Thoracic aorta (tissue), 2 donors: ENCODE data around the gene ZSWIM2. TPM values are rescaled to one million over a fixed set of nuclear protein-coding genes. Genes with fewer than 3 reads are reported as not detected.
"Not testable (repeated sequence)": the region's sequence is repeated elsewhere in the genome, so short reads cannot be mapped to it uniquely, and the experiment has no call there.

ENCODE experiments used
- ATAC-seq: fragments of 150-250 bp; one replicate; pipeline ENCODE4 v1.8.0; 2017; ENCODE audit warnings: low read depth; ENCODE audit not compliant: insufficient number of reproducible peaks, low FRiP score
- DNase-seq: peaks from one replicate; pipeline ENCODE4 v3.0.0-alpha.2; 2020; ENCODE audit warnings: low spot score
- H3K27ac ChIP-seq, 2 donors: fragments of 200-600 bp; sonication (generic); 1 replicate in 1 of 2; 2 replicates in 1 of 2; pipeline ENCODE4 v1.5.1; 2016; ENCODE audit warnings: mild to moderate bottlenecking in 2 of 2, moderate library complexity in 2 of 2
- H3K27me3 ChIP-seq: fragments of 200-600 bp; sonication (generic); replicated peaks from 2 replicates; pipeline ENCODE4 v1.6.0; 2016; ENCODE audit warnings: mild to moderate bottlenecking; ENCODE audit not compliant: insufficient read depth
- H3K36me3 ChIP-seq: fragments of 200-600 bp; sonication (generic); one replicate; pipeline ENCODE4 v1.5.1; 2016
- H3K4me1 ChIP-seq, 2 donors: fragments of 200-600 bp; sonication (generic); 1 replicate in 1 of 2; 2 replicates in 1 of 2; pipeline versions ENCODE4 v1.5.1 to v1.6.0; 2016; ENCODE audit warnings: low read depth in 2 of 2, mild to moderate bottlenecking in 1 of 2; ENCODE audit not compliant: control insufficient read depth in 1 of 2
- H3K4me3 ChIP-seq: fragments of 200-600 bp; sonication (generic); 2 replicates; pipeline ENCODE4 v1.5.1; 2016; ENCODE audit warnings: mild to moderate bottlenecking
- H3K9me3 ChIP-seq: fragments of 200-600 bp; sonication (generic); 2 replicates; pipeline ENCODE4 v1.5.1; 2016
- total RNA-seq, 2 donors: library from RNA; depleted of rRNA; stranded (reverse); fragments of >200 nt; gene quantifications; one replicate each; pipeline versions ENCODE4 v1.1.0 to v1.2.3, GENCODE V29; 2016
- TF ChIP-seq, protein P1 (sequence below): fragments of 200-600 bp; sonication (generic); IDR thresholded peaks from one replicate; pipeline ENCODE4 v1.5.1; 2019; ENCODE audit warnings: antibody characterized with exemption

The ZSWIM2 gene, protein sequence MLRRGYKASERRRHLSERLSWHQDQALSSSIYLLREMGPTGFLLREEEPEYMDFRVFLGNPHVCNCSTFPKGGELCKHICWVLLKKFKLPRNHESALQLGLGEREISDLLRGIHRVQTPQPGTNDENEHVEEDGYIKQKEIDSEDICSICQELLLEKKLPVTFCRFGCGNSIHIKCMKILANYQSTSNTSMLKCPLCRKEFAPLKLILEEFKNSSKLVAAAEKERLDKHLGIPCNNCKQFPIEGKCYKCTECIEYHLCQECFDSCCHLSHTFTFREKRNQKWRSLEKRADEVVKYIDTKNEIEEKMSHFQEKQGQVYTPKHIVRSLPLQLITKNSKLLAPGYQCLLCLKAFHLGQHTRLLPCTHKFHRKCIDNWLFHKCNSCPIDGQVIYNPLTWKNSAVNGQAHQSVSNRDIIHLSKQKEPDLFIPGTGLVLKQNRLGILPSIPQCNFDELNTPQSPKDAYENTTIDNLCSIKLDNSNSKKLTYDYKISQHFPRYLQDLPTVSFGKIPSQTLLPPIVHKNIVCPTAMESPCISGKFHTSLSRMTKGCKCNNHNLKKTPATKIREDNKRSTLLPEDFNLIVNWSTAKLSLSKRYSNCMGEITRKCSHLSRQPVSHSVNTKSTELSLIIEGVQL
- total RNA-seq, result not detected

DNA sequence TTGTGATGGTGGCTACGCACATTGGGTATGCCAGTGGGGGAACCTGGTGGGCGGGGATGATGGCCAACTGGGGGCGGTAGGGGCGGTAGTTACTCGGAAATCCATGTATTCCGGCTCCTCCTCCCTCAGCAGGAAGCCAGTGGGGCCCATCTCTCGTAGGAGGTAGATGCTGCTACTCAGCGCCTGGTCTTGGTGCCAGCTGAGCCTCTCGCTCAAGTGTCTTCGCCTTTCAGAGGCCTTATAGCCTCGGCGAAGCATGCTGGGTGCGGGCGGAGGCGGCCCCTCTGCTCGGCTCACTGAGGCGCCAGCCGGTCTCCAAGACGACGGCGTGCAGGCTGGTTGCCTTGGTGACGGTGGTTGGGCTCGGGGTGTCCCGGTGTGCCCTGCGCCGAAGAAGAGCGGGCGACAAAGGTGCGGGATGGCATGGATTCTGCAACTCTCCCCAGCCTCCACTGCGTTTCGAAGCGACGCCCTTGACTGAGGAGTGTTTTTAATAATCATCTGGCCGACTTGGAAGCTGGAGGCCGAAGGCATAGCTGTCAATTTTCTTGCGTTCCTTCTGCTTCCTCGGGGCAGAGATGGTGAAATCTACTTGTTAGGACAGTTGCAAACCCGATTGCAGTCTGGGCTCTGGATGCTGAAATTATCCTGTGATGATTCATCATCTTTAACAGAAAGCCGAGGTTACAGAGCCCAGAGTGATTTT lies at the start of gene ZSWIM2:
Gene ZSWIM2 (minus strand): TSS at position 298 of the 706 bp plus-strand sequence. CDS start 40 bp downstream, at position 258.
- TF ChIP-seq, protein P1, sequence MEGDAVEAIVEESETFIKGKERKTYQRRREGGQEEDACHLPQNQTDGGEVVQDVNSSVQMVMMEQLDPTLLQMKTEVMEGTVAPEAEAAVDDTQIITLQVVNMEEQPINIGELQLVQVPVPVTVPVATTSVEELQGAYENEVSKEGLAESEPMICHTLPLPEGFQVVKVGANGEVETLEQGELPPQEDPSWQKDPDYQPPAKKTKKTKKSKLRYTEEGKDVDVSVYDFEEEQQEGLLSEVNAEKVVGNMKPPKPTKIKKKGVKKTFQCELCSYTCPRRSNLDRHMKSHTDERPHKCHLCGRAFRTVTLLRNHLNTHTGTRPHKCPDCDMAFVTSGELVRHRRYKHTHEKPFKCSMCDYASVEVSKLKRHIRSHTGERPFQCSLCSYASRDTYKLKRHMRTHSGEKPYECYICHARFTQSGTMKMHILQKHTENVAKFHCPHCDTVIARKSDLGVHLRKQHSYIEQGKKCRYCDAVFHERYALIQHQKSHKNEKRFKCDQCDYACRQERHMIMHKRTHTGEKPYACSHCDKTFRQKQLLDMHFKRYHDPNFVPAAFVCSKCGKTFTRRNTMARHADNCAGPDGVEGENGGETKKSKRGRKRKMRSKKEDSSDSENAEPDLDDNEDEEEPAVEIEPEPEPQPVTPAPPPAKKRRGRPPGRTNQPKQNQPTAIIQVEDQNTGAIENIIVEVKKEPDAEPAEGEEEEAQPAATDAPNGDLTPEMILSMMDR, result no peak
- H3K27me3 ChIP-seq, result no peaks in the 10 kb centered on the region
- peak; percentile 2 for DNase-seq
- H3K27ac ChIP-seq, result no peak within 1 kb of the TSS
- no peak for ATAC-seq
- H3K36me3 ChIP-seq, result no peaks in the 10 kb centered on the region
- H3K4me1 ChIP-seq, result peaks cover 4 to 6% of the 10 kb centered on the region in 2 donors
- peak within 1 kb of the TSS; percentile 80 for H3K4me3 ChIP-seq
- no peaks in the 10 kb centered on the region for H3K9me3 ChIP-seq

DNA sequence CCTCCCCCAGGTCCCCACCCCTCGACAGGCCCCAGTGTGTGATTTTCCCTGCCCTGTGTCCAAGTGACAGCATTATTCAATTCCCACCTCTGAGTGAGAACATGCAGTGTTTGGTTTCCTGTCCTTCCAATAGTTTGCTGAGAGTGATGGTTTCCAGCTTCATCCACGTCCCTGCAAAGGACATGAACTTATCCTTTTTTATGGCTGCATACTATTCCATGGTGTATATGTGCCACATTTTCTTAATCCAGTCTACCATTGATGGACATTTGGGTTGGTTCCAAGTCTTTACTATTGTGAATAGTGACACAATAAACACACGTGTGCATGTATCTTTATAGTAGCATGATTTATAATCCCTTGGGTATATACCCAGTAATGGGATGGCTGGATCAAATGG lies 47.2 kb upstream of the ZSWIM2 start:
- H3K27me3 ChIP-seq, H3K9me3 ChIP-seq, DNase-seq, H3K36me3 ChIP-seq, H3K27ac ChIP-seq, H3K4me1 ChIP-seq, ATAC-seq, H3K4me3 ChIP-seq: not testable (repeated sequence)

DNA sequence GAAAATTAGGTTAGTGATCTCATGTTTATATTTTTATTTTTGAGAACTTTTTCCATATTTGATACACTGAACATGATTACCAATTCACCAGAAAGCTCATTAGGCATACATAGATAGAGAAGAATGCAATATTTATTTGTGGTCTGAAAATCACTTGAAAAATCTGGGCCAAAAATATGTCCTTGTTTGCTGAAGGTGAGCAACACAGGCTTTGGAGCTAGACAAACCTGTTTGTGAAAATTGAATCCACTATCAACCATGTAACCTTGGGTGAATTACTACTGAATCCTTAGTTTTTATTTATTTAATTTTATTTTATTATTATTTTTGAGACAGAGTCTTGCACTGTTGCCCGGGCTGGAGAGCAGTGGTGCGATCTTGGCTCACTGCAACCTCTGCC lies 46.5 kb upstream of the ZSWIM2 start:
- Histone ChIP-seq H3K27me3 (no peaks in the 10 kb centered on the region), H3K4me1 (peaks cover 3 to 12% of the 10 kb centered on the region in 2 donors), H3K36me3 (no peaks in the 10 kb centered on the region), H3K9me3 (no peaks in the 10 kb centered on the region), H3K4me3 (no peak overlapping the region), H3K27ac (no peak overlapping the region)
- TF ChIP-seq, protein P1, result no peak
- ATAC-seq (no peak), DNase-seq (no peak)

DNA sequence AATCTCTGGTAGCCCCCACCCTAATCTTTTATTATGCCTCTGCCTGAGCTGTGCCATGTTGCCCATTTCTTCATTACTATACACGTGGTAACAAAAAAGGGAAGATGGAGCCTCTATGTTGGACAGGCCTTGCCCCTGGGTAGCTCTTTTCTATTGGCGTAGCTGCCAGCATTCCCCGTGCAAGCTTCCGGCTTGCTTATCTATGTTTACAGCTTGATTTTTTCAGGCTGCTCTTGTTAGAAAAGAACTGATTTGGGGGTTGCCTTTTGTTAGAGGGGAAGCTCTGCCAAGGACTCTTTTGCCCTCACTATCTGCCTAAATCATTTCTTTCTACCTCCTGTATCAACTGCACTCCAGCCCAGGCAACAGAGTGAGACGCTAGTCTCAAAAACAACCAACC lies 45.5 kb upstream of the ZSWIM2 start:
- no peak for ATAC-seq
- no peaks in the 10 kb centered on the region for H3K36me3 ChIP-seq
- H3K9me3 ChIP-seq, result no peaks in the 10 kb centered on the region
- TF ChIP-seq, protein P1, result no peak
- no peak overlapping the region for H3K4me3 ChIP-seq
- H3K4me1 ChIP-seq, result peaks cover 3 to 12% of the 10 kb centered on the region in 2 donors
- H3K27ac ChIP-seq, result no peak overlapping the region
- DNase-seq, result no peak
- H3K27me3 ChIP-seq, result no peaks in the 10 kb centered on the region

DNA sequence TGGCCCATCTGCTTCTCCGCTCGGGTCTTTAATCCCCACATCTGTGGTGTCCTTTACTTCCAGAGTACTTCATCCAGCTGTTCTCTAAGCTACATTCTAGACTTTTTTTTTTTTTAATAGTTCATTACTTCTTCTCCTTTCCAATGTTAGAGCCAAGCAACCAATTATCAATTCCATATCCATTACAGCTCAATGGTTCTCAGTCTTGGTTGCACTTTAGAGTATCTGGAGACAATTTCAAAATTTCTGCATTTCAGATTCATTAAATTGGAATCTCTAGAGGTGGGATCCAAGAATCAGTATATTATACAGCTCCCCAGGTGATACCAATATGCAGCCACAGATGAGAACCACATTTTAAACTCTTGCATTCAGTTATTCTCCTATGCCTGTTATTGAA lies 43.9 kb upstream of the ZSWIM2 start:
- no peak overlapping the region for H3K4me3 ChIP-seq
- DNase-seq (no peak), ATAC-seq (no peak)
- no peaks in the 10 kb centered on the region for H3K9me3 ChIP-seq
- H3K36me3 ChIP-seq, result no peaks in the 10 kb centered on the region
- no peaks in the 10 kb centered on the region for H3K27me3 ChIP-seq
- H3K27ac ChIP-seq, result no peak overlapping the region
- TF ChIP-seq, protein P1, result no peak
- peaks cover 3 to 13% of the 10 kb centered on the region in 2 donors for H3K4me1 ChIP-seq
